Raji (cell line): ENCODE results near the gene SLC16A12.

Source experiments
- POLR2A ChIP-seq: IDR thresholded peaks from 2 replicates; pipeline ENCODE4 v1.6.1; 2011; ENCODE audit warnings: low read depth, low read length, control low read depth; ENCODE audit not compliant: insufficient read depth

SLC16A12 gene

DNA sequence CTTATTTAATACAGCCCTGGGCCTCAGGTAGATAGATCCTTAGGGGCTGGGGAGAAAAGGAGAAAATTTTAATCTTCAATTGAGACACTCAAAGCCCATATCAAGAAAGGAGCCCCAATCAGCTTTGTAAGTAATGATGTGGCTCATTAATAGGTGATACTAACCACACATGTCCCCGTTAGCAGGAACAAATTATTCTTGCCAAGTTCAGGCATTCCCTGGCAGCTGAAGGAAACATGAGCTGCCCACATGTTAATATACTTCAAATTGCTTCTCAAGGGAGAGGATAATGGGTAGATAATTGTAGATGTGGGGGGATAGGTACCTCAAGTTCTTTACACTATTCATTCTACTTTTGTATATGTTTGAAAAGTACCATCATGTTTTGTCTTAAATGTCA lies 106.5 kb downstream of the SLC16A12 start:
- TF ChIP-seq POLR2A, result no peak

GRCh38 chr10:89427629-89428028 lies 107.8 kb downstream of the SLC16A12 start:
- TF ChIP-seq POLR2A, result no peak

DNA sequence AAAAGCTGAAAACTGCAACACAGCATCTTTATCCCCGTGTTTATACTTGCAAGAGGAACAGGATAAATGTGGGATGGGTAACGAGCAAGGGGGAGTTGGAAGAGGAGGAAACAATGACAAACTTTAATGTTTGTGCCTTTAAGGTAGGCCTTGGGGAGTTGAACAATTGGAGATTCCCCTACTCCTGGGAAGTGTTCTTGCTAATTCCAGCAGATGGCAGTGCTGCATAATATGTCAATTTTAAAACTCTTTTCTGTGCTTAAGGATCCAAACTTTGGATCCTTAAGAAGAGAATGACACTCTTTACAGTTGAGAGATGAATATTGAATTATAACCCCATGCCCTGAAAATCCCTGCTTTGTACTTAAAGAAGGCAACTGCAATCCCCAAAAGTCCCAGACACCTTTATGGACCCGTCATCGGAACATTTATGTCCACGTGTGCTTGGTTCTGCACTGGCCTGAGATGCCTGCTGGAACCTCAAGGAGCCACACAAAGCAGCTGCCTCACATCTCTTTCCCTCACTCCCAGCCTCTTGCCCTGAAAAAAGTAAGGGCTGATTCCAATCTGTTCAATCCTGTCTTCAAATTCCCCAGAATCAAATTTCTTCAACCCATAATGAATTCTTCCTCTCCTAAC lies 109.0 kb downstream of the SLC16A12 start:
- TF ChIP-seq POLR2A, result no peak

DNA sequence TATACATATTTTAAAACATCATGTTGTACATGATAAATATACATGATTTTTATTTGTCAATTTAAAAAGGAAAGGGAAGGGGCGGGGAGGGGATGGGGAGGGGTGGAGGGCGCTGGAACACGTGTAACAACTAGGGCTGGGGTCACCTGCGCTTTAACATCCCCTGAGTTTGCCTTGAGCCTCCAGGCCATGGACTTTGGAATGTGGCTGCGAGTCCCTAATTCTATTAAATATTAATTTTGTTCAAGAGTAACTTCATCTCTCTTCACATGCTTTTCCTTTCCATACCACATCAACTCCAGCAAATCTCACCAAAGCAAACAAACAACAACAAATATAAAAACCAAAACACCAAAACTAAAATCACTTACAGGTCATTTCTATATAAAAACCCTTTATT lies 110.4 kb downstream of the SLC16A12 start:
- no peak for TF ChIP-seq POLR2A

GRCh38 chr10:89421018-89421476 lies 114.3 kb downstream of the SLC16A12 start:
- no peak for TF ChIP-seq POLR2A

GRCh38 chr10:89419548-89419947 lies 115.8 kb downstream of the SLC16A12 start:
- no peak for TF ChIP-seq POLR2A

DNA sequence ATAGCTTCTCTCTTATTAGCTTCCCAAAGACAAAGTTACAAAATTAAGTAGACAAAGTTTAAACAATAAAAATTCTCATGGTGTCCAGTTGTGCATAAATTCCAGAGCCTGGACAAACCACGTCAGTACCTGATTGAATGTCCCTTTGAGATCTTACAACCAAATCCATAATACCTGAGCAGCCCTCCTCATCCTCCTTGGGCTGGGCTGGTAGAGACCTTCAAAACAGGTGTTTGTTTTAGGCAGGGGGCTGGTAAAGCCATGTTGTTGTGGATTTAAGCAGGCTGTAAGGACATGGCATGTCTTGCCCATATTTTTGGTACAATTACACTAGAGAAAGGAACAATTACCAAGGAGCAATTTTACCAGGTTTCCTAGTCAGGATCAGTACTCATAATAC lies 118.9 kb downstream of the SLC16A12 start:
- TF ChIP-seq POLR2A, result no peak

DNA sequence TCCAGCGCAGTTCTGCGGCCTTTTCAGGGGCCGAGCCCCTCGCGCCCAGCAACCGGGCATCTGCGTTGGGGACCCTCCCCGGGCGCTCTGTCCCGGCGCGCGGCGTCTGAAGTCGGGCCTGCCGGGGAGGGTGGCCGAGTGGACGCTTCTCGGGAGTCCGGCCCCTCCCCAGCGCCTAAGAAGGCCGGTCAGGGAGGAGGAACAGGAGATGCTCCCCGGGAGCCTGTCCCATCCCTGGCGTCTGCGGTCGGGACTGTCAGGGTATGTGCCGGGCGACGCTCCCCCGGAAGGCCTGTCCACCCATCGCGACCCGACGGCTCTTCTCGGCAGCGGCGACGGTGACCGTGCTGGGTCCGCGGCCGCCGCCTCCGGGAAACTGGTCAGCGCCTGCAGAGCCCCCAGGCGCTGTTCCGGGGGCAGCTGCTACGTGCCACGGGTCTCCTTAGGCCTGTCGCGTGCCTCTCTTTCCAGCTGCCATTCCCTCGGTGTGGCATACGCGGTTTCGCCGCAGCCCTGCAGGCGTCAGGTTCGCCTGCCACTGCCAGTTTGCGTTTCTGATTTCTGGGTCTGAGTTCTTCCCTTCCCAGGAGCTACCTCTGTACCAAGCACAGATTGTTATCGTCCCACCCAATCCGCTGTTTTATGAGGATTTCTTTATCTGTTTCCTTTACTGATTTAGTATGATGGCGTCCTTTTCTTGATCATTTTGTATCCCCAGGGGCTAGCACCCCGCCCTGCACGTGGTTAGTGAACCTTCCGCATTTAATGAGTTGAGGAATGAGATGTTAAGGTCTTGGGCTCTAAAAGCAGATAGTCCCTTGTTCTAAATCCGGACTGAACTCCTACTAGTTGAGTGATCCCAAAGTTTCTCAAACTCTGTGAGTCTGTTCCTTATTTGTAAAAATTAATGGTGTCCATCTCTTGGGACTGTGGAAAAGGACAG lies 120.2 kb downstream of the SLC16A12 start:
- no peak for TF ChIP-seq POLR2A

GRCh38 chr10:89414146-89414878 lies 121.1 kb downstream of the SLC16A12 start, which contains the start of gene IFIT5:
TSS of gene IFIT5 (plus strand) at chr10:89414568. CDS start at chr10:89414799, 231 bp downstream.
- peak; percentile 30; the same call in 1 of the 2 replicates for TF ChIP-seq POLR2A

GRCh38 chr10:89413398-89413912 lies 121.9 kb downstream of the SLC16A12 start:
- no peak for TF ChIP-seq POLR2A

DNA sequence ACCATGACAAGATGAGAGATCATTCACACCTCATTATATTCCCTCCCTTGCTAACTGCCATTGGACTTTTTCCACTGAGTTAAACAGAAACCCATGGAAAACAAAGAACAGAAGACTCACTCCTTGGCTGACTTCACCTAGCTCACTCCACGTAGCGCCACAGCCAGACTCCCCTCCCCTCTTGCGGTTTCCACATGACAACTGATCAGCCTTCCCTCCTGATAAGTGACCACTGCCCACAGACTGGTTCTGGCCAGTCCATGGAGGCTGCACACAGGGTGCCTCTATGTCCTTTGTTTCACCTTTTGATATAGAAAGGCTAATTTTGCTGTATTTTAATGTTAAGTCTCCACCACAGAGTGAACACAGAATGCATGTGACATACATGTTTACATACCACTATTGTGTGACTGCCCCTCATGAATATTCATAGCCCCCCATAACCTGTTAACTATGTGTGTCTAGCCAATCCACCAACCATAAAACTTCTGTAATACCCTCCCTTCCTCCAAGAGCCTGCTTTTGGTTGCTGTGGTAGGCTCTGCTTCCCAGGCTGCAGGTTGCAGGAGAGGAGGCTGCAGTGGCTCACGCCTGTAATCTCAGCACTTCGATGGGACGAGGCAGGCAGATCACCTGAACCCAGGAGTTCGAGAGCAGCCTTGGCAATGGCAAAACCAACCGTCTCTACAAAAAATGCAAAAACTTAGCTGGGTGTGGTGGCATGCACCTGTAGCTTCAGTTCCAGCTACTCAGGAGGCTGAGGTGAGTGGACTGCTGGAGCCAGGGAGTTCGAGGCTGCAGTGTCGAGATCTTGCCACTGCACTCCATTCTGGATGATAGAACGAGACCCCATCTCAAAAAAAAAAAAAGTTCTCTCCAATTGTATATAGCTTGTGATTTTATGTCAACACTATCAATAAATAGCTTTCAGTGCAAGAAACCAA lies 131.0 kb downstream of the SLC16A12 start:
- TF ChIP-seq POLR2A, result no peak

GRCh38 chr10:89403043-89403442 lies 132.4 kb downstream of the SLC16A12 start:
- no peak for TF ChIP-seq POLR2A

- no peak for TF ChIP-seq POLR2A
These were observed 135.4 kb downstream of the SLC16A12 start for GRCh38 chr10:89399956-89400355.
